GM19324 (cell line): ENCODE data around the gene XPO6.

Experiments
- ATAC-seq: cut with Tn5 transposase; IDR thresholded peaks from one replicate; pipeline ENCODE4 v1.9.1; 2021; ENCODE audit warnings: mild to moderate bottlenecking, moderate library complexity; ENCODE audit not compliant: unreplicated experiment, low FRiP score

The XPO6 gene

GRCh38 chr16:28185696-28186095, 26.1 kb downstream of the XPO6 start:
- ATAC-seq = no peak

GRCh38 chr16:28184625-28185024, 27.1 kb downstream of the XPO6 start:
- no peak for ATAC-seq

GRCh38 chr16:28183930-28184329, 27.8 kb downstream of the XPO6 start:
- no peak for ATAC-seq

GRCh38 chr16:28183484-28183883, 28.3 kb downstream of the XPO6 start:
- ATAC-seq = no peak

- no peak for ATAC-seq
Measured at GRCh38 chr16:28182801-28183200, 29.0 kb downstream of the XPO6 start.

GRCh38 chr16:28182183-28182582, 29.6 kb downstream of the XPO6 start:
- ATAC-seq = no peak

GRCh38 chr16:28181515-28181914, 30.2 kb downstream of the XPO6 start:
- no peak for ATAC-seq

- ATAC-seq = no peak
Measured at GRCh38 chr16:28180655-28181460, 30.9 kb downstream of the XPO6 start.

- no peak for ATAC-seq
Measured at GRCh38 chr16:28179354-28179753, 32.4 kb downstream of the XPO6 start.

- ATAC-seq = no peak
Measured at GRCh38 chr16:28175715-28176114, 36.0 kb downstream of the XPO6 start.

GRCh38 chr16:28172336-28172735, 39.4 kb downstream of the XPO6 start:
- no peak for ATAC-seq

GRCh38 chr16:28171816-28172215, 39.9 kb downstream of the XPO6 start:
- ATAC-seq = no peak

- no peak for ATAC-seq
Measured at GRCh38 chr16:28168991-28169554, 42.7 kb downstream of the XPO6 start.

GRCh38 chr16:28167730-28168129, 44.0 kb downstream of the XPO6 start:
- no peak for ATAC-seq

- ATAC-seq = no peak
Measured at GRCh38 chr16:28167221-28167620, 44.5 kb downstream of the XPO6 start.

GRCh38 chr16:28166394-28167208, 45.2 kb downstream of the XPO6 start:
- no peak for ATAC-seq

GRCh38 chr16:28165598-28165997, 46.2 kb downstream of the XPO6 start:
- no peak for ATAC-seq

- no peak for ATAC-seq
Measured at GRCh38 chr16:28164140-28164539, 47.6 kb downstream of the XPO6 start.

- no peak for ATAC-seq
Measured at GRCh38 chr16:28163699-28164098, 48.1 kb downstream of the XPO6 start.

GRCh38 chr16:28162326-28162877, 49.4 kb downstream of the XPO6 start:
- ATAC-seq = no peak

- ATAC-seq = no peak
Measured at GRCh38 chr16:28161626-28162025, 50.1 kb downstream of the XPO6 start.
